ENCODE data around the gene VTN.

VTN gene

GRCh38 chr17:28370035-28370743 is at the start of gene VTN:
Gene VTN (minus strand): TSS chr17:28370307. CDS start chr17:28370203, 104 bp downstream.
- DNase-seq: no peak

GRCh38 chr17:28416703-28417311 is 46.7 kb upstream of the VTN start:
- peak; percentile 43 for DNase-seq

GRCh38 chr17:28415886-28416285 is 45.8 kb upstream of the VTN start:
- no peak for DNase-seq

GRCh38 chr17:28413804-28414203 is 43.7 kb upstream of the VTN start:
- no peak for DNase-seq

- no peak for DNase-seq
Measured at GRCh38 chr17:28412099-28412498, 42.0 kb upstream of the VTN start.

- DNase-seq: no peak
Measured at GRCh38 chr17:28407974-28408306, 37.8 kb upstream of the VTN start.

GRCh38 chr17:28407130-28407973 is 37.2 kb upstream of the VTN start:
- DNase-seq: no peak

- DNase-seq: no peak
Measured at GRCh38 chr17:28406473-28406814, 36.3 kb upstream of the VTN start.

GRCh38 chr17:28405632-28406472 is 35.7 kb upstream of the VTN start, which contains the start of gene SLC46A1:
Gene SLC46A1 (minus strand): TSS chr17:28406212. CDS start chr17:28406114, 98 bp downstream.
- DNase-seq: peak; percentile 44

GRCh38 chr17:28404812-28405570 is 34.9 kb upstream of the VTN start:
- DNase-seq: no peak

- no peak for DNase-seq
Measured at GRCh38 chr17:28404461-28404811, 34.3 kb upstream of the VTN start.

GRCh38 chr17:28404007-28404406 is 33.9 kb upstream of the VTN start:
- DNase-seq: no peak

GRCh38 chr17:28402844-28403243 is 32.7 kb upstream of the VTN start:
- no peak for DNase-seq

GRCh38 chr17:28402224-28402630 is 32.1 kb upstream of the VTN start:
- no peak for DNase-seq

- no peak for DNase-seq
Measured at GRCh38 chr17:28399808-28400207, 29.7 kb upstream of the VTN start.

GRCh38 chr17:28398280-28398981 is 28.3 kb upstream of the VTN start:
- DNase-seq: no peak

- DNase-seq: no peak
Measured at GRCh38 chr17:28397687-28398279, 27.7 kb upstream of the VTN start.

GRCh38 chr17:28397275-28397674 is 27.2 kb upstream of the VTN start:
- no peak for DNase-seq

GRCh38 chr17:28396635-28397239 is 26.6 kb upstream of the VTN start:
- no peak for DNase-seq

- DNase-seq: no peak
Measured at GRCh38 chr17:28395968-28396367, 25.9 kb upstream of the VTN start.

- no peak for DNase-seq
Measured at GRCh38 chr17:28395426-28395825, 25.3 kb upstream of the VTN start.
